Stimulated activated effector memory CD8-positive, alpha-beta T cell treated with anti-CD3 and anti-CD28 coated beads, Interleukin-12 subunit alpha, Interleukin-12 subunit beta, amount 100 ng/mL, for 72 hours (primary cell): Measurements from ENCODE around the gene DDX39B.

Experiments used
- ATAC-seq: fragments of 150-1000 bp; cut with Tn5 transposase; 2 replicates; pipeline ENCODE4 v1.10.0; 2021
- DNase-seq, 2 donors: peaks; one replicate each; pipeline ENCODE4 v3.0.0; 2021 to 2022; ENCODE audit warnings: low spot score in 2 of 2
- H3K27ac Mint-ChIP-seq: one replicate; pipeline ENCODE4 v1.8.0; 2022; ENCODE audit warnings: mild to moderate bottlenecking, mixed read lengths
- H3K36me3 Mint-ChIP-seq: one replicate; pipeline ENCODE4 v1.8.0; 2022; ENCODE audit warnings: mild to moderate bottlenecking, mixed read lengths
- H3K4me1 Mint-ChIP-seq: one replicate; pipeline ENCODE4 v1.8.0; 2022; ENCODE audit warnings: mixed read lengths
- H3K4me3 Mint-ChIP-seq: one replicate; pipeline ENCODE4 v1.8.0; 2022; ENCODE audit warnings: mild to moderate bottlenecking, mixed read lengths
- H3K9me3 Mint-ChIP-seq: one replicate; pipeline ENCODE4 v1.8.0; 2022; ENCODE audit warnings: mixed read lengths

Gene DDX39B

GRCh38 chr6:31545291-31545690 lies 3.5 kb upstream of the DDX39B start:
- Mint-ChIP-seq H3K4me3 (no peak overlapping the region), H3K36me3 (peaks cover 34% of the 10 kb centered on the region), H3K27ac (no peak overlapping the region), H3K9me3 (no peaks in the 10 kb centered on the region), H3K4me1 (peaks cover 34% of the 10 kb centered on the region)
- ATAC-seq (no peak), DNase-seq (no peak)

- ATAC-seq (no peak), DNase-seq (no peak)
- Mint-ChIP-seq H3K36me3 (peaks cover 34% of the 10 kb centered on the region), H3K9me3 (no peaks in the 10 kb centered on the region), H3K27ac (no peak overlapping the region), H3K4me3 (no peak overlapping the region), H3K4me1 (peaks cover 40% of the 10 kb centered on the region)
These were observed 2.9 kb upstream of the DDX39B start for GRCh38 chr6:31544676-31545075.

- Mint-ChIP-seq H3K27ac (peak overlapping the region; percentile 96), H3K9me3 (no peaks in the 10 kb centered on the region), H3K36me3 (peaks cover 39% of the 10 kb centered on the region), H3K4me1 (peaks cover 51% of the 10 kb centered on the region), H3K4me3 (peak overlapping the region; percentile 98)
- no peak for DNase-seq
- no peak for ATAC-seq
These were observed 1.8 kb upstream of the DDX39B start for GRCh38 chr6:31543639-31544038.

GRCh38 chr6:31541059-31541657 lies 645 bp downstream of the DDX39B start:
- H3K27ac Mint-ChIP-seq: peak overlapping the region; percentile 96
- ATAC-seq: peak; percentile 32
- H3K9me3 Mint-ChIP-seq: no peaks in the 10 kb centered on the region
- peak overlapping the region; percentile 98 for H3K4me3 Mint-ChIP-seq
- H3K4me1 Mint-ChIP-seq: peaks cover 53% of the 10 kb centered on the region
- peaks cover 63% of the 10 kb centered on the region for H3K36me3 Mint-ChIP-seq
- peak in 1 of 2 donors; percentile 77 for DNase-seq

GRCh38 chr6:31540640-31541039 lies 1.2 kb downstream of the DDX39B start:
- ATAC-seq: no peak
- no peak for DNase-seq
- Mint-ChIP-seq H3K4me3 (peak overlapping the region; percentile 98), H3K9me3 (no peaks in the 10 kb centered on the region), H3K36me3 (peaks cover 69% of the 10 kb centered on the region), H3K27ac (peak overlapping the region; percentile 96), H3K4me1 (peaks cover 55% of the 10 kb centered on the region)

GRCh38 chr6:31538805-31539400 lies 2.9 kb downstream of the DDX39B start:
- peaks cover 58% of the 10 kb centered on the region for H3K4me1 Mint-ChIP-seq
- peak overlapping the region; percentile 98 for H3K4me3 Mint-ChIP-seq
- H3K9me3 Mint-ChIP-seq: no peaks in the 10 kb centered on the region
- DNase-seq (no peak), ATAC-seq (no peak)
- H3K36me3 Mint-ChIP-seq: peaks cover 86% of the 10 kb centered on the region
- peak overlapping the region; percentile 96 for H3K27ac Mint-ChIP-seq

DNA sequence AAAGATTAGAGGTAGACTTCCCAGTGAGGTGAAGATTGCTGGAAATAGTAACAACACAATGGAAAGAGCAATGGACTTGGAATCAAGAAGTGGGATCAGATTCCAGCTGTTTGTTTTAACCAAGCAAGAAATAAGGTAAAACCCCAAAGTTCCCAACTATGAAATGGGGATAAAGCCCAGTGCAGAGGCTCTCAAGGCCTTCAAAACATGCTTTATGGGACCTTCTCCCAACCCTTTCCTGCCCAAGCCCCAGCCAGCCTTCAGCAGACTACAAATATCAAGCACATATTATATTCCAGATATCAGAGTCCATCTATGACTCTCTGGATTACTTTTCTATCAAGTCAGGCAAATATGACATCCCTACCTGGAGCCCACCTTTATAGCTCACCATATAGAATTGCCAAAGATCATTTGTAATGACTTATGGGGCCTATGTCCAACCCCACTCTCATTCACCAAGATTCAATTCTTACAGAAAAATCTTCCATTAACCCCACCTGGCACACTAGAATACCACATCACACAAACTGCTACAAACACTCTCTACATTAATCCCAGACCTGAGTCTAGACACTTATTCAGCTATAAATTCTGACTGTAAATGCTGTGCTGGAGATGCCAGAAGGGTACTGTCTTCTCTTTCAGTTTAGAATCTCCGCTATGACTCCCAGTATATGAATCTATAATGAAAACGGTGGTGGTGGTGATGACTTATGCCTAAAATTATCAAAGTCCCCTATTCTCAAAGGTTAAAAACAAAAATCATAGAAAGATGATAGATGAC lies 6.1 kb downstream of the DDX39B start:
- no peak for ATAC-seq
- peaks cover 100% of the 10 kb centered on the region for H3K36me3 Mint-ChIP-seq
- H3K27ac Mint-ChIP-seq: peak overlapping the region; percentile 75
- DNase-seq: no peak
- H3K4me1 Mint-ChIP-seq: peaks cover 59% of the 10 kb centered on the region
- H3K4me3 Mint-ChIP-seq: no peak overlapping the region
- no peaks in the 10 kb centered on the region for H3K9me3 Mint-ChIP-seq

DNA sequence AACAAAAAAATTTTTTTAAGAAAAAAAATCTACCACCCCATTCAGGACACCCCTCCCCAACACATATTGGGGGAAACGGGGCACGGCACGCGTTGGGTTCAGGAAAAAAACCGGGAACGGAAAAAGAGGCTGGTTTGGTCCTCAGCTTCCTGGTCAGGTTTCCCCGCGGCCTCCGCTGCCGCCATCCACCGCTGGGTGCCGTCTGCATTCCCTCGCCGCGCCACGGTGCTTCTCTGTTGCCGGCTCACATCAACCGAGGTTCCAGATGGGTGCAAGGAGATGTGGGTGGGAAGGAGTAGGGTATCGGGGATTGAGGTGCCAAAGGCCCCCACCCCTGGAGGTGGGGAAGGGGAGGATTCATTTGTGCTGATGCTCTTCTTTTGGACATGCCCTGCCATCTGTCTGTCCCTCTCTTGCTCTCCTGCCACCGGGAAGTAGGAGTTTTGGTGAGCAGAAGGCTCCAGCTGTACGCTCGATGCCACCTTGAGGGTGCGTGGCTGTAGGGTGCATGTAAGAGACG lies 7.2 kb downstream of the DDX39B start:
- Mint-ChIP-seq H3K36me3 (peaks cover 100% of the 10 kb centered on the region), H3K9me3 (no peaks in the 10 kb centered on the region), H3K4me3 (no peak overlapping the region), H3K27ac (peak overlapping the region; percentile 75), H3K4me1 (peaks cover 54% of the 10 kb centered on the region)
- DNase-seq: no peak
- no peak for ATAC-seq

DNA sequence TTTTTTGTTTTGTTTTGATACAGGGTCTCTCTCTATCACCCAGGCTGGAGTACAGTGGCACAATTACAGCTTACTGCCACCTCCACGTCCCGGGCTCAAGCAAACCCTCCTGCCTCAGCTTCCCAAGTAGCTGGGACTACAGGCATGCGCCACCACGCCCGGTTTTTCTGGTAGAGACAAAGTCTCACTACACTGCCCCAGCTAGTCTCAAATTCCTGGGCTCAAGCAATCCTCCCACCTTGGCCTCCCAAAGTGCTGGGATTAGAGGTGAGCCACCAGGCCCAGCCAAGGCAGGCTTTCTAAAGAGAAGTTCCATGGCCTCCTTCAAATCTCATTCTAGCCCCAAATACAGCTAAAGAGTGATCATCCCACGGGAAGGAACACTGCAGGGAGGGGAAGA lies 7.8 kb downstream of the DDX39B start:
- Mint-ChIP-seq H3K4me3 (no peak overlapping the region), H3K36me3 (peaks cover 100% of the 10 kb centered on the region), H3K4me1 (peaks cover 49% of the 10 kb centered on the region), H3K27ac (peak overlapping the region; percentile 75), H3K9me3 (no peaks in the 10 kb centered on the region)
- DNase-seq (no peak), ATAC-seq (no peak)

DNA sequence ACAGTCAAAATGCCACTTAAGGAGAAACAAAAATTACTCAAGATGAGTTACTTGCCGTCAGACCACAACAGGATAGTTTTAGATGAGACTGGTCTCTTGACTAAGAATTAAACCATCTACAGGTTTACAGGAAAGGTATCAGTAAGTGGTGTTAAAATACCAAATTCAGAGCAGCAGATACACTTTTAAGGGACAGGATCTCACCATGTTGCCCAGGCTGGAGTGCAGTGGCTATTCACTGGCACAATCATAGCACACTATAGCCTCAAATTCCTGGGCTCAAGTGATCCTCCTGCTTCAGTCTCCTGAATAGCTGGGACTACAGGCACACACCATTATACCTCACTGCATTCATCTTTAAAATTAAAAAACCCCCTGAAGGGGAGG lies 8.4 kb downstream of the DDX39B start:
- ATAC-seq: peak; percentile 61
- Mint-ChIP-seq H3K9me3 (no peaks in the 10 kb centered on the region), H3K36me3 (peaks cover 100% of the 10 kb centered on the region), H3K27ac (peak overlapping the region; percentile 75), H3K4me3 (no peak overlapping the region), H3K4me1 (peaks cover 43% of the 10 kb centered on the region)
- DNase-seq: no peak

GRCh38 chr6:31532644-31533454 lies 9.0 kb downstream of the DDX39B start:
- H3K27ac Mint-ChIP-seq: peak overlapping the region; percentile 75
- peaks cover 96% of the 10 kb centered on the region for H3K36me3 Mint-ChIP-seq
- ATAC-seq (no peak), DNase-seq (no peak)
- no peaks in the 10 kb centered on the region for H3K9me3 Mint-ChIP-seq
- H3K4me1 Mint-ChIP-seq: peaks cover 39% of the 10 kb centered on the region
- no peak overlapping the region for H3K4me3 Mint-ChIP-seq

DNA sequence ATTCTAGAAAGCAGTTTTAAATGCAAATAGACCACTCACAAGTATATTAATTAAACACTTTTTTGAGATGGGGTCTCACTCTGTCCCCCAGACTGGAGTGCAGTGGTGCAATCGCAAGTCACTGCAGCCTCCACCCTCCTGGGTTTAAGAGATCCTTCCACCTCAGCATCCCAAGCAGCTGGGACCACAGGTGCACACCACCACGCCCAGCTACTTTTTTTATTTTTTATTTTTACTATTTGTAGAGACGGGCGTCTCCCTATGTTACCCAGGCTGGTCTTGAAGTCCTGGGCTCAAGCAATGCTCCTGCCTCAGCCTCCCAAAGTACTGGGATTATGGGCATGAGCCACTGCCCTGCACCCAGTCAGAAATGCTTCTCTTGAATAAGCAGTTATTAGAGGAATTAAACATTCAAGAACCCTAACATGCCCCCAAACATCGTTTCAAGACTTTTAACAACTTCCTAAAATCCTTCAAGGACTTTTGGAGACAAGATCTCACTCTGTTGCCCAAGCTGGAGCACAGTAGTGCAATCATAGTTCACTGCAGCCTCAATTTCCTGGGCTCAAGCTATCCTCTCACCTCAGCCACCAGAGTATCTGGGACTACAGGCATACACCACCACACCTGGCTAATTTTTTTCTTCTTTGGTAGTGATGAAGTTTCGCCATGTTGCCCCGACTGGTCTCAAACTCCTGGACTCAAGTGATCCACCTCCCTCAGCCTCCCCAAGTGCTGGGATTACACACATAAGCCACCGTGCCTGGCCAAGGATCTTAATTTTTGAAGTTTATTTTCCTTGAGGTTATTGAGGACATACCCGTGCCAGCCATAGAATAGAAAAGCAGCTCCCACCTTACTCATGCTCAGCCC lies 9.8 kb downstream of the DDX39B start:
- no peak overlapping the region for H3K4me3 Mint-ChIP-seq
- no peak for ATAC-seq

GRCh38 chr6:31531162-31531561 lies 10.6 kb downstream of the DDX39B start:
- H3K9me3 Mint-ChIP-seq: no peaks in the 10 kb centered on the region
- ATAC-seq (no peak), DNase-seq (no peak)
- H3K4me3 Mint-ChIP-seq: no peak overlapping the region
- peaks cover 31% of the 10 kb centered on the region for H3K4me1 Mint-ChIP-seq
- H3K36me3 Mint-ChIP-seq: peaks cover 79% of the 10 kb centered on the region
- no peak overlapping the region for H3K27ac Mint-ChIP-seq

More for the DNA sequence above, 9.8 kb downstream of the DDX39B start:
- peaks cover 33% of the 10 kb centered on the region for H3K4me1 Mint-ChIP-seq
- no peaks in the 10 kb centered on the region for H3K9me3 Mint-ChIP-seq
- peak overlapping the region; percentile 65 for H3K27ac Mint-ChIP-seq
- no peak for DNase-seq
- peaks cover 87% of the 10 kb centered on the region for H3K36me3 Mint-ChIP-seq

DNA sequence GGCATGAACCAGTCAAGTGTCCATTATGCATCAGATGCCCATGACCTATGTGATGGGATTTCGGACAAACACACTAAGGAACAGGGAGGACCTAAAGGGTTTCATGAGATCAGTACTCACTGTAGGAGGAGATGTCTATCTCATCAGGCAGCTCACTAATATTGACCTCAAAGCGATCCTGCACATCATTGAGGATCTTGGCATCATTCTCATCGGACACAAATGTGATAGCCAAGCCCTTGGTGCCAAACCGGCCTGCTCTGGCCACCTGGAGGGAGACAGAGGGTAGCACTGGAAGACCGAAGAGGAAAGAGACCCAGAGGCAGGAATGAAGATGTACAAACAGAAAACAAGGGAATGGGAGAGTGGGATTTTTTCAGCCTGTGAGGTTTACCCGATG lies 11.1 kb downstream of the DDX39B start:
- ATAC-seq (no peak), DNase-seq (no peak)
- Mint-ChIP-seq H3K36me3 (peaks cover 74% of the 10 kb centered on the region), H3K4me1 (peaks cover 30% of the 10 kb centered on the region), H3K4me3 (no peak overlapping the region), H3K9me3 (no peaks in the 10 kb centered on the region), H3K27ac (peak overlapping the region; percentile 61)
